CD14-positive monocyte (primary cell): ENCODE data around the gene EIF4E1B. TPM values are rescaled to one million over a fixed set of nuclear protein-coding genes. Genes with fewer than 3 reads are reported as not detected.

Source experiments
- DNase-seq, 3 donors: peaks; one replicate each; pipeline ENCODE4 v3.0.0-alpha.2; 2011 to 2022
- H2AFZ ChIP-seq: 2 replicates; pipeline ENCODE4 v1.6.0; 2012; ENCODE audit warnings: mild to moderate bottlenecking, low read depth, low read length, inconsistent platforms; ENCODE audit not compliant: insufficient read depth, poor library complexity, severe bottlenecking
- H3K27ac ChIP-seq, 2 donors: 1 replicate in 1 of 2; 2 replicates in 1 of 2; pipeline ENCODE4 v1.5.1; 2012 to 2013; ENCODE audit warnings: low read length in 2 of 2, control low read depth in 1 of 2, inconsistent platforms in 1 of 2, low read depth in 1 of 2, mild to moderate bottlenecking in 1 of 2
- H3K27me3 ChIP-seq, 2 donors: one replicate each; pipeline versions ENCODE4 v1.6.0 to v1.6.1; 2011 to 2013; ENCODE audit warnings: low read length in 2 of 2; ENCODE audit not compliant: control insufficient read depth in 2 of 2, insufficient read depth in 2 of 2
- H3K36me3 ChIP-seq, 2 donors: replicated peaks in 1 of 2; 1 replicate in 1 of 2; 2 replicates in 1 of 2; pipeline versions ENCODE4 v1.5.1 to v1.6.1; 2012 to 2013; ENCODE audit warnings: low read length in 2 of 2, control low read depth in 1 of 2, inconsistent platforms in 1 of 2, mild to moderate bottlenecking in 1 of 2; ENCODE audit not compliant: insufficient read depth in 2 of 2, control insufficient read depth in 1 of 2
- H3K4me1 ChIP-seq, 2 donors: 1 replicate in 1 of 2; 2 replicates in 1 of 2; pipeline versions ENCODE4 v1.5.1 to v1.6.1; 2012 to 2013; ENCODE audit warnings: low read length in 2 of 2, control low read depth in 1 of 2, inconsistent platforms in 1 of 2, mild to moderate bottlenecking in 1 of 2, moderate library complexity in 1 of 2; ENCODE audit not compliant: insufficient read depth in 2 of 2, control insufficient read depth in 1 of 2
- H3K4me2 ChIP-seq: replicated peaks from 2 replicates; pipeline ENCODE3; 2012; ENCODE audit warnings: low read length, moderate library complexity, mild to moderate bottlenecking; ENCODE audit not compliant: poor library complexity, severe bottlenecking; ENCODE audit errors: extremely low read depth
- H3K4me3 ChIP-seq, 3 experiments: fragments of 200-600 bp in 1 of 3; sonication (generic) in 1 of 3; replicated peaks in 1 of 3; 1 replicate in 2 of 3; 2 replicates in 1 of 3; pipeline ENCODE4 v1.5.1; 2011 to 2013; ENCODE audit warnings: low read length in 3 of 3, mild to moderate bottlenecking in 3 of 3, control low read depth in 2 of 3, low read depth in 2 of 3, inconsistent platforms in 1 of 3, moderate library complexity in 1 of 3
- H3K79me2 ChIP-seq: 2 replicates; pipeline ENCODE4 v1.6.0; 2012; ENCODE audit warnings: mild to moderate bottlenecking, control low read depth, inconsistent platforms, low read length, moderate library complexity; ENCODE audit not compliant: insufficient read depth
- H3K9ac ChIP-seq: 2 replicates; pipeline ENCODE4 v1.6.0; 2017; ENCODE audit warnings: low read length, mild to moderate bottlenecking; ENCODE audit not compliant: insufficient read depth, poor library complexity, severe bottlenecking
- H3K9me3 ChIP-seq, 2 donors: replicated peaks in 1 of 2; 1 replicate in 1 of 2; 2 replicates in 1 of 2; pipeline versions ENCODE4 v1.5.1 to v1.6.1; 2012 to 2013; ENCODE audit warnings: low read length in 2 of 2, control low read depth in 1 of 2; ENCODE audit not compliant: control insufficient read depth in 1 of 2, insufficient read depth in 1 of 2
- H4K20me1 ChIP-seq: 2 replicates; pipeline ENCODE4 v1.6.0; 2012; ENCODE audit warnings: mild to moderate bottlenecking, low read length, control low read depth, moderate library complexity; ENCODE audit not compliant: insufficient read depth
- H3K27ac Mint-ChIP-seq, 7 donors: one replicate each; pipeline ENCODE4 v1.8.0; 2020; ENCODE audit warnings: mild to moderate bottlenecking in 7 of 7, mixed read lengths in 7 of 7, moderate library complexity in 6 of 7, inconsistent platforms in 2 of 7
- H3K27me3 Mint-ChIP-seq, 3 donors: one replicate each; pipeline ENCODE4 v1.8.0; 2021 to 2022; ENCODE audit warnings: low read depth in 3 of 3, mild to moderate bottlenecking in 3 of 3, mixed read lengths in 3 of 3, moderate library complexity in 3 of 3, inconsistent platforms in 1 of 3
- H3K36me3 Mint-ChIP-seq, 2 donors: one replicate each; pipeline ENCODE4 v1.8.0; 2020; ENCODE audit warnings: mixed read lengths in 2 of 2, inconsistent platforms in 1 of 2, mild to moderate bottlenecking in 1 of 2
- H3K4me1 Mint-ChIP-seq: one replicate; pipeline ENCODE4 v1.8.0; 2020; ENCODE audit warnings: mild to moderate bottlenecking, mixed read lengths
- H3K4me3 Mint-ChIP-seq, 2 donors: one replicate each; pipeline ENCODE4 v1.8.0; 2020; ENCODE audit warnings: mild to moderate bottlenecking in 2 of 2, mixed read lengths in 2 of 2, moderate library complexity in 1 of 2
- H3K9me3 Mint-ChIP-seq, 7 donors: one replicate each; pipeline ENCODE4 v1.8.0; 2020 to 2022; ENCODE audit warnings: mixed read lengths in 7 of 7, mild to moderate bottlenecking in 6 of 7, moderate library complexity in 6 of 7, inconsistent platforms in 2 of 7
- CTCF ChIP-seq: fragments of 200-600 bp; IDR thresholded peaks from one replicate; pipeline ENCODE4 v1.8.0; 2022; ENCODE audit warnings: antibody characterized with exemption, mild to moderate bottlenecking
- WGBS: methylation state at CpG from one replicate; pipeline ENCODE4 v1.1.5; 2013; ENCODE audit warnings: missing lambda C conversion rate; ENCODE audit not compliant: insufficient coverage; 5-methylcytosine and 5-hydroxymethylcytosine counted together
- intact Hi-C, 2 donors: fragments of 100-400 bp; cut with micrococcal nuclease; formaldehyde crosslinking; loops; one replicate each; pipeline versions ENCODE4 v1.15.0 to v1.15.1; 2023
- polyA plus RNA-seq, 3 donors: library from polyadenylated mRNA; depleted of rRNA in 1 of 3; unstranded in 2 of 3; stranded (reverse) in 1 of 3; fragments of 300-500 nt in 2 of 3; fragments of >200 nt in 1 of 3; fragmentation: Illumina TruSeq in 2 of 3; gene quantifications; 1 replicate in 2 of 3; 2 replicates in 1 of 3; pipeline ENCODE4 v1.2.3, GENCODE V29; 2012 to 2021

Gene EIF4E1B
- polyA plus RNA-seq, 3 donors: not detected

GRCh38 chr5:176659860-176660461 is 29.5 kb downstream of the EIF4E1B start:
- peaks cover 18 to 19% of the 10 kb centered on the region in 2 donors for H3K4me1 ChIP-seq
- H3K36me3 ChIP-seq: peaks cover 2 to 12% of the 10 kb centered on the region in 2 donors
- H3K27me3 Mint-ChIP-seq: peaks cover 7 to 25% (median 18%) of the 10 kb centered on the region in 3 donors
- 86% methylated on average over 2 of the region's 4 CpGs for WGBS
- H3K9me3 ChIP-seq: no peaks in the 10 kb centered on the region
- H3K4me3 Mint-ChIP-seq: no peak overlapping the region
- no peak overlapping the region for H3K9ac ChIP-seq
- peaks cover 0 to 2% (median 0%) of the 10 kb centered on the region in 7 donors for H3K9me3 Mint-ChIP-seq
- H4K20me1 ChIP-seq: peaks cover 4% of the 10 kb centered on the region
- H2AFZ ChIP-seq: no peak overlapping the region
- DNase-seq: no peak
- no peak overlapping the region for H3K4me2 ChIP-seq
- H3K27me3 ChIP-seq: no peaks in the 10 kb centered on the region
- peaks cover 17 to 24% of the 10 kb centered on the region in 2 donors for H3K36me3 Mint-ChIP-seq
- H3K4me1 Mint-ChIP-seq: peaks cover 23% of the 10 kb centered on the region
- no peaks in the 10 kb centered on the region for H3K79me2 ChIP-seq
- TF ChIP-seq CTCF: no peak
- no peak overlapping the region for H3K27ac ChIP-seq
- no peak overlapping the region for H3K27ac Mint-ChIP-seq
- intact Hi-C loops: loop anchor here (2.0 to 10.0 kb wide), 3 partner anchors 297 to 925 kb away; no protein-coding TSS in a partner anchor
- H3K4me3 ChIP-seq: no peak overlapping the region

DNA sequence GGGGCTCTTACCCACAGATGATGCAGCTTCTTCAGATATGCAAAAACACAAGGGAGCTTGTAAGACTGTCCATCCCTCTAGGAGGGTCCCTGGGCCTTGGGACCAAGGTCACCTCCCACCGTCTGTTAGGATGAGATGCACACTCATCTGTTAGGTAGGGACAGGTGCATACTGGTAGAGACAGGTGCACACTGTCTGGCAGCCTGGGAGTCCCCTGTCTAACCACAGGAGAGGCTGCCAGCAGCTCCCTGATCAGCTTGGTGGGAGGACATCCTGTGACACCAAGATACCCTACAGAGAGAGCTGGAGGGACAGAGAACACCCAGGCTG is 30.0 kb downstream of the EIF4E1B start:
- H3K9me3 ChIP-seq: no peaks in the 10 kb centered on the region
- no peak overlapping the region for H3K4me3 ChIP-seq
- WGBS: no CpG with 5 or more reads among the region's 1 CpG
- Mint-ChIP-seq H3K27me3 (peaks cover 9 to 30% (median 21%) of the 10 kb centered on the region in 3 donors), H3K36me3 (peaks cover 12 to 19% of the 10 kb centered on the region in 2 donors), H3K9me3 (peaks cover 0 to 2% (median 0%) of the 10 kb centered on the region in 7 donors), H3K4me1 (peaks cover 23% of the 10 kb centered on the region), H3K4me3 (no peak overlapping the region), H3K27ac (no peak overlapping the region)
- DNase-seq: no peak
- no peaks in the 10 kb centered on the region for H3K27me3 ChIP-seq
- peaks cover 4% of the 10 kb centered on the region for H4K20me1 ChIP-seq
- no peak overlapping the region for H3K27ac ChIP-seq
- no peak for TF ChIP-seq CTCF
- peaks cover 2 to 7% of the 10 kb centered on the region in 2 donors for H3K36me3 ChIP-seq
- peaks cover 18 to 19% of the 10 kb centered on the region in 2 donors for H3K4me1 ChIP-seq
- no peak overlapping the region for H3K9ac ChIP-seq
- peak overlapping the region; percentile 36 for H2AFZ ChIP-seq
- intact Hi-C loops: no loop called here
- H3K79me2 ChIP-seq: no peaks in the 10 kb centered on the region
- H3K4me2 ChIP-seq: no peak overlapping the region
